HG03066 (cell line): ENCODE results near the gene TNIK.
A peak's percentile ranks its signal among the peaks of the same experiment; 100 is the strongest.
"Not testable (repeated sequence)": the region's sequence is repeated elsewhere in the genome, so short reads cannot be mapped to it uniquely, and the experiment has no call there.

Source experiments
- ATAC-seq: cut with Tn5 transposase; IDR thresholded peaks from one replicate; pipeline ENCODE4 v1.9.1; 2021; ENCODE audit warnings: low read depth; ENCODE audit not compliant: unreplicated experiment

TNIK gene

GRCh38 chr3:171121801-171122200 lies 338.4 kb downstream of the TNIK start:
- ATAC-seq = no peak

GRCh38 chr3:171119402-171119801 lies 340.8 kb downstream of the TNIK start:
- not testable (repeated sequence) for ATAC-seq

- ATAC-seq = not testable (repeated sequence)
Observed at GRCh38 chr3:171118993-171119392, 341.2 kb downstream of the TNIK start.

GRCh38 chr3:171116824-171117395 lies 343.3 kb downstream of the TNIK start:
- ATAC-seq = no peak

GRCh38 chr3:171116365-171116764 lies 343.8 kb downstream of the TNIK start:
- no peak for ATAC-seq

GRCh38 chr3:171115667-171116066 lies 344.5 kb downstream of the TNIK start:
- ATAC-seq = no peak

GRCh38 chr3:171113716-171114115 lies 346.5 kb downstream of the TNIK start:
- ATAC-seq = no peak

GRCh38 chr3:171110715-171111114 lies 349.5 kb downstream of the TNIK start:
- ATAC-seq = no peak

- ATAC-seq = no peak
Observed at GRCh38 chr3:171108066-171108465, 352.1 kb downstream of the TNIK start.

- no peak for ATAC-seq
Observed at GRCh38 chr3:171103185-171103584, 357.0 kb downstream of the TNIK start.

- no peak for ATAC-seq
Observed at GRCh38 chr3:171101982-171102641, 358.1 kb downstream of the TNIK start.

GRCh38 chr3:171099911-171100310 lies 360.3 kb downstream of the TNIK start:
- ATAC-seq = no peak

GRCh38 chr3:171095063-171095462 lies 365.1 kb downstream of the TNIK start:
- ATAC-seq = peak; percentile 79

- no peak for ATAC-seq
Observed at GRCh38 chr3:171094411-171094810, 365.8 kb downstream of the TNIK start.

GRCh38 chr3:171093462-171093861 lies 366.7 kb downstream of the TNIK start:
- ATAC-seq = no peak

- no peak for ATAC-seq
Observed at GRCh38 chr3:171092467-171092911, 367.7 kb downstream of the TNIK start.

- no peak for ATAC-seq
Observed at GRCh38 chr3:171090321-171090720, 369.9 kb downstream of the TNIK start.

- ATAC-seq = no peak
Observed at GRCh38 chr3:171088964-171089754, 371.0 kb downstream of the TNIK start.

- no peak for ATAC-seq
Observed at GRCh38 chr3:171088496-171088895, 371.7 kb downstream of the TNIK start.

- no peak for ATAC-seq
Observed at GRCh38 chr3:171086914-171087313, 373.3 kb downstream of the TNIK start.

- ATAC-seq = no peak
Observed at GRCh38 chr3:171077261-171077660, 382.9 kb downstream of the TNIK start.

- no peak for ATAC-seq
Observed at GRCh38 chr3:171072432-171072831, 387.8 kb downstream of the TNIK start.
